NB4 (cell line): Measurements from ENCODE around the gene NAA40.

Experiments
- TF ChIP-seq, protein P1 (sequence below): IDR thresholded peaks from one replicate; pipeline ENCODE4 v1.5.1; 2012; ENCODE audit warnings: low read depth, low read length
- TF ChIP-seq, protein P2 (sequence below): IDR thresholded peaks from 2 replicates; pipeline ENCODE4 v1.6.1; 2011; ENCODE audit warnings: low read depth, low read length

DNA sequence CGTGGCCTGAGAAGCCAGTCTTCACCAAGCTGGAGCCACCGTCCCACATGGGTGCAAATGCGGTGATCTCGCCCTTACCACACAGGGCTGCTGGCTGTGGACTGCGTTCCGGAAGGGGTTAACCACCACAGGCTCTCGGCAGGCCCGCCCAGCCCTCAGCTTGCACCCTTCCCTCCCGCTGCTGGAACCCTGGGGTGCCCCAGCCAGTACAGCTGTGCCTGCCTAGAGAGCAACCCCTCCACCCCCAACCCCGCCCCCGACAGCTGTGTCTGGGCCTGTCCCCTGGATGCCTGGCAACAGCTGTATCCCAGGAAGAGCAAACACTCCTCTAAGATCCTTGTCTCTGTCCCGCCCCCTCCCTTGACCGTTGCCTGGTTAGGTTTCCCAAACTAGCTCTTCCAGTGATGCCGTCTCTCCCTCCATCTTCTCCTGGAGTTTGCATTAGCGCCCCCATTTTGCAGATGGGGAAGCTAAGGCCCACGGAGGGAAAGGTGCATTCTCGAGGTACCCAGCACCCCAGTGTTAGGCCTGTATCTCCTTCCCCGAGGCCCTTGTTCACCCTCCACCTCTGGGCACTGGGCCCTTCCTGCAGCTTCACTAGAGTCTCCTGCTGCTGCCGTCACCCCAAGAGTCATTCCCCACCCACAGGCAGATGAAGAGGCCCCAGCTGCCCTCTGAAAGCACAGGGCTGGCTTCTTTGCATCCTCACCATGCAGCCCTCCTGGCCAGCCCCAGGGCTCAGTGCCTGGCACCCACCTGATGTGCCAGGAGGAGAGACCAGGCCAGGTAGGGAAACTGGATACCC lies 23.0 kb downstream of the NAA40 start:
- TF ChIP-seq, protein P1, sequence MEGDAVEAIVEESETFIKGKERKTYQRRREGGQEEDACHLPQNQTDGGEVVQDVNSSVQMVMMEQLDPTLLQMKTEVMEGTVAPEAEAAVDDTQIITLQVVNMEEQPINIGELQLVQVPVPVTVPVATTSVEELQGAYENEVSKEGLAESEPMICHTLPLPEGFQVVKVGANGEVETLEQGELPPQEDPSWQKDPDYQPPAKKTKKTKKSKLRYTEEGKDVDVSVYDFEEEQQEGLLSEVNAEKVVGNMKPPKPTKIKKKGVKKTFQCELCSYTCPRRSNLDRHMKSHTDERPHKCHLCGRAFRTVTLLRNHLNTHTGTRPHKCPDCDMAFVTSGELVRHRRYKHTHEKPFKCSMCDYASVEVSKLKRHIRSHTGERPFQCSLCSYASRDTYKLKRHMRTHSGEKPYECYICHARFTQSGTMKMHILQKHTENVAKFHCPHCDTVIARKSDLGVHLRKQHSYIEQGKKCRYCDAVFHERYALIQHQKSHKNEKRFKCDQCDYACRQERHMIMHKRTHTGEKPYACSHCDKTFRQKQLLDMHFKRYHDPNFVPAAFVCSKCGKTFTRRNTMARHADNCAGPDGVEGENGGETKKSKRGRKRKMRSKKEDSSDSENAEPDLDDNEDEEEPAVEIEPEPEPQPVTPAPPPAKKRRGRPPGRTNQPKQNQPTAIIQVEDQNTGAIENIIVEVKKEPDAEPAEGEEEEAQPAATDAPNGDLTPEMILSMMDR, result no peak
- TF ChIP-seq, protein P2, sequence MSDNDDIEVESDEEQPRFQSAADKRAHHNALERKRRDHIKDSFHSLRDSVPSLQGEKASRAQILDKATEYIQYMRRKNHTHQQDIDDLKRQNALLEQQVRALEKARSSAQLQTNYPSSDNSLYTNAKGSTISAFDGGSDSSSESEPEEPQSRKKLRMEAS, result peak; percentile 86
